Hepatocyte (in vitro differentiated cells): Measurements from ENCODE around the gene CLDN15. TPM values are rescaled to one million over a fixed set of nuclear protein-coding genes. Genes with fewer than 3 reads are reported as not detected.
"Not testable (repeated sequence)": the region's sequence is repeated elsewhere in the genome, so short reads cannot be mapped to it uniquely, and the experiment has no call there.

Source experiments
- DNase-seq: peaks from one replicate; pipeline ENCODE4 v3.0.0-alpha.2; 2016; ENCODE audit warnings: low spot score
- H2AFZ ChIP-seq: fragments of 200-600 bp; sonication (generic); 2 replicates; pipeline ENCODE4 v1.6.0; 2016; ENCODE audit warnings: antibody characterized with exemption, mild to moderate bottlenecking
- H3K27ac ChIP-seq: fragments of 200-600 bp; sonication (generic); 2 replicates; pipeline ENCODE4 v1.5.1; 2016; ENCODE audit warnings: mild to moderate bottlenecking
- H3K27me3 ChIP-seq: fragments of 200-600 bp; sonication (generic); 2 replicates; pipeline ENCODE4 v1.6.1; 2016
- H3K36me3 ChIP-seq: fragments of 200-600 bp; sonication (generic); replicated peaks from 2 replicates; pipeline ENCODE4 v1.5.1; 2016; ENCODE audit warnings: low read depth; ENCODE audit not compliant: insufficient read depth
- H3K4me1 ChIP-seq: fragments of 200-600 bp; sonication (generic); 2 replicates; pipeline ENCODE4 v1.5.1; 2016; ENCODE audit warnings: mild to moderate bottlenecking, moderate library complexity; ENCODE audit not compliant: insufficient read depth
- H3K4me2 ChIP-seq: fragments of 200-600 bp; sonication (generic); 2 replicates; pipeline ENCODE4 v1.6.0; 2016
- H3K4me3 ChIP-seq: fragments of 200-600 bp; sonication (generic); 2 replicates; pipeline ENCODE4 v1.5.1; 2016; ENCODE audit warnings: mild to moderate bottlenecking
- H3K79me2 ChIP-seq: fragments of 200-600 bp; sonication (generic); 2 replicates; pipeline ENCODE4 v1.6.0; 2017; ENCODE audit warnings: mild to moderate bottlenecking
- H3K9me2 ChIP-seq: fragments of 200-600 bp; sonication (generic); replicated peaks from 2 replicates; pipeline ENCODE4 v1.6.0; 2017; ENCODE audit warnings: mild to moderate bottlenecking; ENCODE audit not compliant: insufficient read depth
- H3K9me3 ChIP-seq: fragments of 200-600 bp; sonication (generic); 2 replicates; pipeline ENCODE4 v1.5.1; 2016; ENCODE audit warnings: low read depth, mild to moderate bottlenecking
- H4K20me1 ChIP-seq: fragments of 200-600 bp; sonication (generic); 2 replicates; pipeline ENCODE4 v1.6.0; 2016; ENCODE audit warnings: mild to moderate bottlenecking; ENCODE audit not compliant: insufficient read depth, poor library complexity, severe bottlenecking
- EZH2 ChIP-seq: fragments of 200-600 bp; sonication (generic); IDR thresholded peaks from 2 replicates; pipeline ENCODE4 v1.6.1; 2016; ENCODE audit warnings: antibody characterized with exemption, mild to moderate bottlenecking, borderline replicate concordance
- EZH2phosphoT487 ChIP-seq: fragments of 200-600 bp; sonication (generic); IDR thresholded peaks from one replicate; pipeline ENCODE4 v1.6.1; 2018; ENCODE audit warnings: antibody characterized with exemption, mild to moderate bottlenecking, low read depth, moderate library complexity; ENCODE audit not compliant: unreplicated experiment, severe bottlenecking
- WGBS: methylation state at CpG from one replicate; pipeline ENCODE4 v1.1.6; 2016; ENCODE audit warnings: low lambda C conversion rate; ENCODE audit errors: missing lambda C conversion rate; 5-methylcytosine and 5-hydroxymethylcytosine counted together
- polyA plus RNA-seq: library from polyadenylated mRNA; unstranded; fragments of >200 nt; fragmentation: Nextera tagmentation; extraction: Ambion mirVana; gene quantifications from 2 replicates; pipeline ENCODE4 v1.2.1, GENCODE V29; 2016
- total RNA-seq: library from RNA; depleted of rRNA; stranded (reverse); fragments of >200 nt; gene quantifications from 2 replicates; pipeline ENCODE4 v1.2.3, GENCODE V29; 2014
- TF ChIP-seq, protein P1 (sequence below): fragments of 200-600 bp; sonication (generic); IDR thresholded peaks from 2 replicates; pipeline ENCODE4 v1.5.1; 2016; ENCODE audit warnings: antibody characterized with exemption, mild to moderate bottlenecking; ENCODE audit not compliant: poor library complexity

CLDN15 gene
- total and polyA plus RNA-seq, 2 experiments from 2014 or later = 14.3 to 25.7 TPM

DNA sequence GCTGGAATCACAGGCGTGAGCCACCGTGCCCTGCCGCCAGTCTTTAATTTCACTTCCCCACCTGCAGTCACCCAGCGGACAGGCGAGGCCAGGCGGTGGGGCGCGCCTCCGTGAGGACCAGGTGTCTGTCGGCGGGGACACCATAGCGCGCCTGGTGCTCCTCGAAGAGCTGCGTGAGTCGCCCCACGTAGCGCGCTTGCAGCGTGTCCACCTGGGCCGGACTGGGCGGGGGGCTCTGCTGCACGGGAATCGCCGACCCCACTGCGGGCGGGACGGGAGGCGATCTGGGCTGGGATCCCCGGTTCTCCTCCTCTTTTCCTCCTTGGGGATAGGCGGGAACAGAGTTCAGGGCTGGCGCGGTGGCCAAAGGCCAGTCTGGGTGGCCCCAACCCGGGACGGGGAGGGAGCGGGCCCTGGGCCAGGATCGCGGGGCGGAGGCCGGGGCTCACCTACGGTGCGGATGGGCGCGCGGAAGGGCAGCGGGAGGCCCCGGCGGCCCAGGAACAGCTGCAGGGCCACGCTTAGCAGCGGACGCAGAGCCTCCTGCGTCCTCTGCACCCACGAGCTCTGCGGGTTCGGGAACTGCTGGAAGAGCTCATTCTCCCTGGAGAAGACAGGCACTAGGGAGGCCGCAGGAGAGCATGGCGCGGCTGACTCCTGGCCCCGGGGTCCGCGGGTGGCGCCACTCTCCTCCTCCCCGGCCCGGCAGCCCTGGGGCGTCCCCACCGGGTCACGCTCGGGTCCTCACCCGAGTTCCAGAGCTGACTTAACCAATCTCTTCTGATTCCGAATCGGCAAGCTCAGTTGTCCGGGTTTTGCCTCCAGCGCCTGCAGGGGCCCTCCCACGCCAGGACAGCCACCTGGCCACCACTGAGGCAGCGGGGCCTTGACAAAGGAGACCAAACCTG lies 35.7 kb downstream of the CLDN15 start:
- Histone ChIP-seq H4K20me1 (no peaks in the 10 kb centered on the region), H2AFZ (peak overlapping the region; percentile 60), H3K9me2 (no peaks in the 10 kb centered on the region), H3K36me3 (no peaks in the 10 kb centered on the region), H3K4me3 (no peak overlapping the region), H3K27me3 (peaks cover 37% of the 10 kb centered on the region), H3K79me2 (no peaks in the 10 kb centered on the region), H3K27ac (peak overlapping the region; percentile 46), H3K9me3 (no peaks in the 10 kb centered on the region), H3K4me2 (peak overlapping the region; percentile 84), H3K4me1 (no peaks in the 10 kb centered on the region)
- WGBS = 25% methylated on average over 52 of the region's 75 CpGs
- TF ChIP-seq EZH2 = no peak
- TF ChIP-seq EZH2phosphoT487 = no peak
- TF ChIP-seq, protein P1, sequence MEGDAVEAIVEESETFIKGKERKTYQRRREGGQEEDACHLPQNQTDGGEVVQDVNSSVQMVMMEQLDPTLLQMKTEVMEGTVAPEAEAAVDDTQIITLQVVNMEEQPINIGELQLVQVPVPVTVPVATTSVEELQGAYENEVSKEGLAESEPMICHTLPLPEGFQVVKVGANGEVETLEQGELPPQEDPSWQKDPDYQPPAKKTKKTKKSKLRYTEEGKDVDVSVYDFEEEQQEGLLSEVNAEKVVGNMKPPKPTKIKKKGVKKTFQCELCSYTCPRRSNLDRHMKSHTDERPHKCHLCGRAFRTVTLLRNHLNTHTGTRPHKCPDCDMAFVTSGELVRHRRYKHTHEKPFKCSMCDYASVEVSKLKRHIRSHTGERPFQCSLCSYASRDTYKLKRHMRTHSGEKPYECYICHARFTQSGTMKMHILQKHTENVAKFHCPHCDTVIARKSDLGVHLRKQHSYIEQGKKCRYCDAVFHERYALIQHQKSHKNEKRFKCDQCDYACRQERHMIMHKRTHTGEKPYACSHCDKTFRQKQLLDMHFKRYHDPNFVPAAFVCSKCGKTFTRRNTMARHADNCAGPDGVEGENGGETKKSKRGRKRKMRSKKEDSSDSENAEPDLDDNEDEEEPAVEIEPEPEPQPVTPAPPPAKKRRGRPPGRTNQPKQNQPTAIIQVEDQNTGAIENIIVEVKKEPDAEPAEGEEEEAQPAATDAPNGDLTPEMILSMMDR = no peak
- DNase-seq = no peak

DNA sequence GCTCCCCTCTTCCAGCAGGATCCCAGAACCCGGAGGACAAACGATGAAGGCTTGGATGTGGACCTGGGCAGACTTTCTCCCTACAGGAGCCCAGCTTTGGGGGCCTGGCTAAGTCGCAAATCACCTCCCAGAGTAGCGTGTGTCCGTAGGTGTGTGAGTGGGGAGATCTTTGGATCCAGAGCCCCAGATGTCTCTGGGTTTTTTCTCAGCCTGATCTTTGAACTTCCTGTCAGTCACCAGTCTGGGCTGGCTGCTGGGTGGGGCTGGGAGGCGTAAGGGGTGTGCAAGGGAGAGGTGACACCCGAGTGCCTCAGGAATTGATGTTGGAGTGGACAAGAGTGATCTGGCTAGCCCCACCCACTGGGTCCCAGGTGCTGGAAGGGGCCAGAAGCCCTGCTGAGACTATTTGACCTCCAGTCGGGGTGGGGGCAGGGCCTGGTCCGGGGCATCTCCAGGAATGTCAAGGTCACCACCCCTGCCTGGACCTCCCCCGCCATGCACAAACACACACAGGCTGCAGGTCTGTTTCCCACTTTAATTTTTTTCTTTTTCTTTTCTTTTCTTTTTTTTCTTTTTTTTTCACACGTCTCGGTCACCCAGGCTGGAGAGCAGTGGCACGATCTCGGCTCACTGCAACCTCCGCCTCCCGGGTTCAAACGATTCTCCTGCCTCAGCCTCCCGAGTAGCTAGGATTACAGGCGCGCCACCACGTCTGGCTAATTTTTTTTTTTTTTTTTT lies 36.6 kb downstream of the CLDN15 start, which contains the start of gene MOGAT3:
MOGAT3 (minus strand) TSS at position 175 of the 738 bp plus-strand sequence. CDS start 182 bp downstream, outside the sequence.
- peak within 1 kb of the TSS; percentile 60 for H2AFZ ChIP-seq
- H3K9me3 ChIP-seq = no peaks in the 10 kb centered on the region
- peak; percentile 81 for DNase-seq
- H3K4me1 ChIP-seq = no peaks in the 10 kb centered on the region
- peak within 1 kb of the TSS; percentile 93 for H3K27ac ChIP-seq
- H3K4me3 ChIP-seq = no peak within 1 kb of the TSS
- peaks cover 37% of the 10 kb centered on the region for H3K27me3 ChIP-seq
- no peaks in the 10 kb centered on the region for H4K20me1 ChIP-seq
- H3K36me3 ChIP-seq = no peaks in the 10 kb centered on the region
- WGBS = 26% methylated on average over 21 of the region's 21 CpGs
- TF ChIP-seq EZH2phosphoT487 (no peak), EZH2 (no peak)
- TF ChIP-seq, protein P1 = no peak
- H3K4me2 ChIP-seq = peak within 1 kb of the TSS; percentile 84
- no peaks in the 10 kb centered on the region for H3K79me2 ChIP-seq
- H3K9me2 ChIP-seq = no peaks in the 10 kb centered on the region

DNA sequence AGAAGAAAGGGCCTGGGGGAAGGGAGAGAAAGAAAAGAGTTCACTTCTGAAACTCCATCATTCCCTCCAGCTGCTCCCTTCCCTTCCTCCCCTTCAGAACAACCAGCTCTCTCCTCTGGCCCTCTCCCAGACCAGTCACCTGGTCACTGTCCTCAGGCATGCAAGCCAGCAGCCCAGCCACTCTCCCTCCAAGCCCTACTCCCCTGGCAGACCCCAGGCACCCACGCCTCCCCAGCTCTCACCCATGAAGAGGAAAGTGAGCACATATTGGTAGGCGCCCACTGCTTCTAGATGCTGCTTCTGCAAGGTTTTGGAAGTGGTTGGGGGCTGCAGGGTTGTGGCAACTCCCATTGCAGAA lies 37.1 kb downstream of the CLDN15 start:
- TF ChIP-seq EZH2phosphoT487 (no peak), EZH2 (no peak)
- TF ChIP-seq, protein P1 = no peak
- Histone ChIP-seq H3K4me3 (no peak overlapping the region), H2AFZ (no peak overlapping the region), H3K9me2 (no peaks in the 10 kb centered on the region), H4K20me1 (no peaks in the 10 kb centered on the region), H3K36me3 (no peaks in the 10 kb centered on the region), H3K4me2 (peak overlapping the region; percentile 84), H3K79me2 (no peaks in the 10 kb centered on the region), H3K4me1 (no peaks in the 10 kb centered on the region), H3K27ac (peak overlapping the region; percentile 93), H3K9me3 (no peaks in the 10 kb centered on the region), H3K27me3 (peaks cover 37% of the 10 kb centered on the region)
- peak; percentile 8 for DNase-seq
- 88% methylated on average over 2 of the region's 2 CpGs for WGBS

DNA sequence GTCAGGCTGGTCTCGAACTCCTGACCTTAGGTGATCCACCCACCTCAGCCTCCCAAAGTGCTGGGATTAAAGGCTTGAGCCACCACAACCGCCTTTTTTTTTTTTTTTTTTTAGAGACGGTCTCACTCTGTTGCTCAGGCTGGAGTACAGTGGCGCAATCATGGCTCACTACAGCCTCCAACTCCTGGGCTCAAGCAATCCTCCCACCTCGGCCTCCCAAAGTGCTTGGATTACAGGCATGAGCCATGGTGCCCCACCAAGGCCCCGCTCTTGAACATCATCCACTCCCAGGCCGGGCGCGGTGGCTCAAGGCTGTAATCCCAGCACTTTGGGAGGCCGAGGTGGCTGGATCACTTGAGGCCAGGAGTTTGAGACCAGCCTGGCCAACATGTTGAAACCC lies 38.1 kb downstream of the CLDN15 start:
- not testable (repeated sequence) for H3K4me3 ChIP-seq, H3K9me2 ChIP-seq, H3K36me3 ChIP-seq, H3K4me1 ChIP-seq, H2AFZ ChIP-seq, H4K20me1 ChIP-seq, H3K9me3 ChIP-seq, H3K79me2 ChIP-seq, H3K27ac ChIP-seq, DNase-seq
- Histone ChIP-seq H3K4me2 (peak overlapping the region; percentile 84), H3K27me3 (peaks cover 37% of the 10 kb centered on the region)
- whole genome bisulfite sequencing = 94% methylated on average over 10 of the region's 10 CpGs
